Neuronal stem cell (in vitro differentiated cells): Measurements from ENCODE around the gene PHF14.

Source experiments
- DNase-seq: peaks from one replicate; pipeline ENCODE4 v3.0.0-alpha.2; 2013; ENCODE audit warnings: low spot score
- H2AFZ ChIP-seq: one replicate; pipeline ENCODE4 v1.6.1; 2013; ENCODE audit warnings: mild to moderate bottlenecking, low read length, inconsistent platforms
- H2AK5ac ChIP-seq: 2 replicates; pipeline ENCODE4 v1.6.1; 2013; ENCODE audit warnings: low read depth, mild to moderate bottlenecking, inconsistent platforms, low read length, moderate library complexity, mixed read lengths
- H2BK120ac ChIP-seq: 2 replicates; pipeline ENCODE4 v1.6.1; 2013; ENCODE audit warnings: low read depth, mild to moderate bottlenecking, inconsistent platforms, low read length, moderate library complexity, mixed read lengths
- H2BK12ac ChIP-seq: one replicate; pipeline ENCODE4 v1.6.1; 2013; ENCODE audit warnings: low read length, inconsistent platforms
- H2BK15ac ChIP-seq: 2 replicates; pipeline ENCODE4 v1.6.1; 2013; ENCODE audit warnings: mild to moderate bottlenecking, low read length, inconsistent platforms, mixed read lengths
- H2BK5ac ChIP-seq: one replicate; pipeline ENCODE4 v1.6.1; 2013; ENCODE audit warnings: inconsistent platforms, mild to moderate bottlenecking, low read length, moderate library complexity
- H3K14ac ChIP-seq: one replicate; pipeline ENCODE4 v1.6.1; 2013; ENCODE audit warnings: low read length, inconsistent platforms
- H3K18ac ChIP-seq: 2 replicates; pipeline ENCODE4 v1.6.1; 2013; ENCODE audit warnings: low read length, inconsistent platforms
- H3K23ac ChIP-seq: 2 replicates; pipeline ENCODE4 v1.6.1; 2013; ENCODE audit warnings: low read depth, mild to moderate bottlenecking, mixed read lengths, low read length, inconsistent platforms; ENCODE audit not compliant: poor library complexity
- H3K27ac ChIP-seq: replicated peaks from 3 replicates; pipeline ENCODE4 v1.5.1; 2013; ENCODE audit warnings: low read length, inconsistent platforms
- H3K27me3 ChIP-seq, 3 experiments: 2 replicates each; pipeline ENCODE4 v1.6.1; 2013; ENCODE audit warnings: low read length in 3 of 3, mild to moderate bottlenecking in 2 of 3, inconsistent platforms in 1 of 3, low read depth in 1 of 3, mixed read lengths in 1 of 3, moderate library complexity in 1 of 3; ENCODE audit not compliant: control insufficient read depth in 3 of 3, insufficient read depth in 3 of 3
- H3K36me3 ChIP-seq, 2 donors: replicated peaks in 1 of 2; 2 replicates each; pipeline ENCODE4 v1.6.1; 2013; ENCODE audit warnings: low read length in 2 of 2; ENCODE audit not compliant: control insufficient read depth in 2 of 2, insufficient read depth in 2 of 2
- H3K4ac ChIP-seq: 2 replicates; pipeline ENCODE4 v1.6.1; 2013; ENCODE audit warnings: inconsistent platforms, mild to moderate bottlenecking, low read length, moderate library complexity
- H3K4me1 ChIP-seq, 2 donors: 1 replicate in 1 of 2; 2 replicates in 1 of 2; pipeline ENCODE4 v1.6.1; 2013; ENCODE audit warnings: low read length in 2 of 2, low read depth in 1 of 2; ENCODE audit not compliant: control insufficient read depth in 2 of 2, insufficient read depth in 1 of 2
- H3K4me2 ChIP-seq: one replicate; pipeline ENCODE4 v1.6.1; 2013; ENCODE audit warnings: mild to moderate bottlenecking, low read length, inconsistent platforms; ENCODE audit not compliant: insufficient read depth, poor library complexity, severe bottlenecking
- H3K4me3 ChIP-seq, 2 donors: 2 replicates each; pipeline ENCODE4 v1.5.1; 2013; ENCODE audit warnings: low read length in 2 of 2, mild to moderate bottlenecking in 2 of 2, inconsistent platforms in 1 of 2, moderate library complexity in 1 of 2
- H3K79me1 ChIP-seq: one replicate; pipeline ENCODE4 v1.6.1; 2013; ENCODE audit warnings: low read depth, mild to moderate bottlenecking, inconsistent platforms, low read length, moderate library complexity
- H3K9ac ChIP-seq: one replicate; pipeline ENCODE4 v1.6.1; 2013; ENCODE audit warnings: mild to moderate bottlenecking, low read depth, low read length, inconsistent platforms; ENCODE audit not compliant: poor library complexity
- H3K9me3 ChIP-seq, 2 donors: replicated peaks in 1 of 2; 2 replicates each; pipeline versions ENCODE3 to v1.6.1; 2013; ENCODE audit warnings: low read length in 2 of 2, mild to moderate bottlenecking in 2 of 2, inconsistent platforms in 1 of 2, low read depth in 1 of 2, mixed read lengths in 1 of 2, moderate library complexity in 1 of 2; ENCODE audit not compliant: control insufficient read depth in 2 of 2, insufficient read depth in 1 of 2
- H4K8ac ChIP-seq: one replicate; pipeline ENCODE4 v1.6.1; 2013; ENCODE audit warnings: low read depth, mild to moderate bottlenecking, inconsistent platforms, low read length, moderate library complexity
- H4K91ac ChIP-seq: one replicate; pipeline ENCODE4 v1.6.1; 2013; ENCODE audit warnings: low read length, low read depth, mild to moderate bottlenecking, inconsistent platforms; ENCODE audit not compliant: poor library complexity
- WGBS, 2 donors: extraction: QIAGEN DNeasy Blood & Tissue Kit; methylation state at CpG; one replicate each; pipeline ENCODE4 v1.1.7; 2013; ENCODE audit warnings: missing lambda C conversion rate in 2 of 2, mixed read lengths in 1 of 2; ENCODE audit not compliant: insufficient read length in 2 of 2, insufficient replicate concordance in 1 of 2; ENCODE audit errors: extremely low coverage in 2 of 2; 5-methylcytosine and 5-hydroxymethylcytosine counted together

PHF14 gene

DNA sequence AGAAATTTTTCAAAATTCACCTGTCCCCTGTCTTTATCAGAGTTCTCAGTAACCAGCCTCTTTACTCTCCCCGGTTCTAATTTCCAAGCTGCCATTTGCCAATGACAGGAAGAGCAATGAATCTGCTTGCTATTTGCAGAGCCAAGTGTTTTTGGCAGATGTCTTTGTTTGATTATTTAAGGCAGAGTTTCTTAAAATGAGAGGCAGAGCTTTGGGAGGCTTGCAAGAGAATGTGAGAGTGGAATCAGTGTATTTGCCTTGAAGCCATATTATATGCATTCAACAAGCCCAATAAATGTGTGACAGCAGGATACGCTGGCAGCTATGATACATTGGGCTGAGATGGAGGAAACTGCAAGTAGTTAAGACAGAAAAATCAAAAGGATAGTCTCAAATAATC is 196.5 kb downstream of the PHF14 start:
- no peak overlapping the region for H2BK12ac ChIP-seq

DNA sequence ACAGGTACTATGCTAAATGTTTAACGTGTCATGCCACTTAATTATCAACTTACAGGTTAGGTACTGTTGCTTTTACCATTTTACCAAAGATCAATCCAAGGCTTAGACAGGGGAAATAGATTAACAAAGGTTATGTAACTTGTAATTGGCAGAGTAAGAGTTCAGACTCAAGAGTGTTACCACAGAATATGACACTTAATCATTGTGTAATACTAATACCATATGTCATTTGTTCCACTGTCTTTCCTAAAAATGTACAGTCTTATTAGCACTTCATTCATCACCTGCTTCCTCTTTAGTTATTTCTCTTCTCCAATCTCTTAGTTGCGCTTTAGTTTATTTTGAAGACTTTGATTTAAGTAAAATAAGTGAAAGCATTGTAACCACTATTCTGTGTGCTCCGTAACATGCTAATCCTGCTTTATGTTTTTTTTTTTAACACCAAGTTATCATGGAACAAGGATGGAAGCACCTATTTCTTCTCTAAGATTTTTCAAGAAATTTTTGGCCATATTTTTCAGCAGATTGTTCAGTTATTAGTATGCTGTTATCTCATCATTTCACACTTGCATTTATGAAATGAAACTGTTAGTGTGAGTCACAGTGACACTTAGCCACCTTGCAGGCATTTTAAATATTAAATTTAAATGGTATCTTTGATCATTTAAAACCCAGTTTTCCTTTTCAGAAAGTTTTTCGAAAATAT is 197.3 kb downstream of the PHF14 start:
- H2BK5ac ChIP-seq, result no peak overlapping the region
- no peaks in the 10 kb centered on the region for H3K4me1 ChIP-seq
- H3K4me2 ChIP-seq, result no peak overlapping the region
- no peak overlapping the region for H3K27ac ChIP-seq
- H3K14ac ChIP-seq, result no peak overlapping the region
- no peaks in the 10 kb centered on the region for H3K9me3 ChIP-seq
- H2BK15ac ChIP-seq, result no peak overlapping the region
- no peak overlapping the region for H4K8ac ChIP-seq
- H3K36me3 ChIP-seq, result peaks cover 0 to 5% of the 10 kb centered on the region in 2 donors
- no peak overlapping the region for H3K4ac ChIP-seq
- no peak overlapping the region for H2AK5ac ChIP-seq
- H2AFZ ChIP-seq, result no peak overlapping the region
- H2BK12ac ChIP-seq, result no peak overlapping the region
- no peak overlapping the region for H3K9ac ChIP-seq
- no peak overlapping the region for H2BK120ac ChIP-seq
- H3K4me3 ChIP-seq, result no peak overlapping the region
- H3K27me3 ChIP-seq, result no peaks in the 10 kb centered on the region
- WGBS, 2 donors, result no CpG with 5 or more reads among the region's 4 CpGs
- no peak for DNase-seq
- no peak overlapping the region for H3K23ac ChIP-seq
- H4K91ac ChIP-seq, result no peak overlapping the region
- H3K18ac ChIP-seq, result no peak overlapping the region
- no peaks in the 10 kb centered on the region for H3K79me1 ChIP-seq

More for the DNA sequence above, 196.5 kb downstream of the PHF14 start:
- Histone ChIP-seq H3K79me1 (no peaks in the 10 kb centered on the region), H2BK15ac (no peak overlapping the region), H3K18ac (no peak overlapping the region), H3K4me2 (no peak overlapping the region), H3K9ac (no peak overlapping the region), H3K23ac (no peak overlapping the region), H3K27ac (no peak overlapping the region), H2AK5ac (no peak overlapping the region), H3K27me3 (no peaks in the 10 kb centered on the region), H3K4me1 (no peaks in the 10 kb centered on the region), H2AFZ (no peak overlapping the region), H3K14ac (no peak overlapping the region), H4K91ac (no peak overlapping the region), H3K4me3 (no peak overlapping the region), H3K9me3 (no peaks in the 10 kb centered on the region), H4K8ac (no peak overlapping the region), H2BK5ac (no peak overlapping the region), H3K36me3 (peaks cover 0 to 5% of the 10 kb centered on the region in 2 donors), H2BK120ac (no peak overlapping the region), H3K4ac (no peak overlapping the region)
- no CpG with 5 or more reads among the region's 2 CpGs for WGBS, 2 donors
- no peak for DNase-seq

DNA sequence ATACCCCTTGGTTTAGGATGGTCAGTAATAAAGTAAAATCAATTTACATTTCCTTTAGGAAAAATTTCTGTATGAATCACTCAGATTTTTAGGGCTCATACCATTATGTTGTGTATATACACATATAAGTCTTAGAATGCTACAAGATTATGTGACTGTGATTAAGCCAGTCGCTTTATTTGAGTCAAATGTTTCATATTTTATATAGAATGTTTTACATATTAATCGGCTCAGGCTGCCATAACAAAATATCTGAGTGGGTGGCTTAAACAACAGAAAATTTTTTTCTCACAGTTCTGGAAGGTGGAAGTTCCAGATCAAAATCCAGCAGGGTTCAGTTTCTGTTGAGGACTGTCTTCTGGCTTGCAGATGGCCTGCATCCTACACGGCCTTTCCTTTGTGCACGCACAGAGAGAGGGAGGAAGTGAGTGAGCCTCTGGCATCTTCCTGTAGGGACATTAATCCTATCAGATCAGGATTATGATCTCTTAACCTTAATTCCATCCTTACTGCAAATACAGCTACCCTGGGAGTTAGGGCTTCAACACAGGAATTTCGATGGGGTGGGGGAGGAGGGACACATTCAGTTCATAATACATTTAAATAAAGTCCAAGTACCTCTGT is 198.0 kb downstream of the PHF14 start:
- H3K4me3 ChIP-seq, result no peak overlapping the region
- DNase-seq, result no peak
- H3K9me3 ChIP-seq, result no peaks in the 10 kb centered on the region
- H3K79me1 ChIP-seq, result no peaks in the 10 kb centered on the region
- no peak overlapping the region for H2BK15ac ChIP-seq
- H3K27ac ChIP-seq, result no peak overlapping the region
- H2BK5ac ChIP-seq, result no peak overlapping the region
- H3K9ac ChIP-seq, result no peak overlapping the region
- H3K23ac ChIP-seq, result no peak overlapping the region
- H3K27me3 ChIP-seq, result no peaks in the 10 kb centered on the region
- H3K36me3 ChIP-seq, result peaks cover 0 to 5% of the 10 kb centered on the region in 2 donors
- no peak overlapping the region for H3K4me2 ChIP-seq
- no CpG with 5 or more reads among the region's 5 CpGs for WGBS, 2 donors
- no peak overlapping the region for H4K8ac ChIP-seq
- H2AK5ac ChIP-seq, result no peak overlapping the region
- no peak overlapping the region for H2BK120ac ChIP-seq
- no peak overlapping the region for H3K4ac ChIP-seq
- no peak overlapping the region for H2BK12ac ChIP-seq
- no peak overlapping the region for H2AFZ ChIP-seq
- H3K4me1 ChIP-seq, result no peaks in the 10 kb centered on the region
- H4K91ac ChIP-seq, result no peak overlapping the region
- H3K14ac ChIP-seq, result no peak overlapping the region
- H3K18ac ChIP-seq, result no peak overlapping the region

DNA sequence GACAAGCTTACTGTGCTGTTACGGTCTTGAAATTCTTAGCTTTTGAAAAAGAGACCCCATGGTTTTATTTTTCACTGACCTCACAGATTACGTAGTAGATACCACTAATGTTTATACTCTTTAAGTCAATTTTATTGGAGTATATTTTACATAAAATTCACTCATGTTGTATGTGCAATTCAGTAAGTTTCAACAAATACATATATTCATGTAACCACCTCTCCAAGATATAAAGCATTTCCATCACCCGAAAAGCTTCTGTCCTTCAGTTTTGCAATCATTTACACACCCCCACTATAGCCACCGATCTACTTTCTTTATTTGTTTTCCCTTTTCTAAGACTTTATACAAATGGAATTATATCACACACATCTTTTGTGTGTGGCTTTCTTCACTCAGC is 199.2 kb downstream of the PHF14 start:
- no peak overlapping the region for H3K4ac ChIP-seq
- no peak overlapping the region for H2AFZ ChIP-seq
- DNase-seq, result no peak
- no peak overlapping the region for H3K9ac ChIP-seq
- H3K4me2 ChIP-seq, result no peak overlapping the region
- no peak overlapping the region for H2BK120ac ChIP-seq
- peaks cover 0 to 5% of the 10 kb centered on the region in 2 donors for H3K36me3 ChIP-seq
- no peak overlapping the region for H4K8ac ChIP-seq
- no peaks in the 10 kb centered on the region for H3K9me3 ChIP-seq
- H2BK12ac ChIP-seq, result no peak overlapping the region
- H2BK15ac ChIP-seq, result no peak overlapping the region
- no peak overlapping the region for H3K18ac ChIP-seq
- H3K14ac ChIP-seq, result no peak overlapping the region
- H3K4me1 ChIP-seq, result no peaks in the 10 kb centered on the region
- H3K4me3 ChIP-seq, result no peak overlapping the region
- no peak overlapping the region for H3K27ac ChIP-seq
- no peaks in the 10 kb centered on the region for H3K27me3 ChIP-seq
- H4K91ac ChIP-seq, result no peak overlapping the region
- H3K79me1 ChIP-seq, result no peaks in the 10 kb centered on the region
- H2BK5ac ChIP-seq, result no peak overlapping the region
- H2AK5ac ChIP-seq, result no peak overlapping the region
- no peak overlapping the region for H3K23ac ChIP-seq
- WGBS, 2 donors, result no CpG with 5 or more reads among the region's 4 CpGs
